Measurements from ENCODE around the gene ZDHHC8. TPM values are rescaled to one million over a fixed set of nuclear protein-coding genes. Genes with fewer than 3 reads are reported as not detected.

The ZDHHC8 gene
- polyA plus RNA-seq, 4 donors: 3.8 to 33.5 (median 14.3) TPM

GRCh38 chr22:20147237-20147988 is 15.8 kb downstream of the ZDHHC8 start:
- H3K27me3 ChIP-seq (ENCODE audit: control insufficient read depth in 3 of 3, insufficient read depth in 3 of 3, low read length in 3 of 3): no peaks in the 10 kb centered on the region
- H3K36me3 ChIP-seq (ENCODE audit: control insufficient read depth in 3 of 3, insufficient read depth in 2 of 3, low read depth in 1 of 3, low read length in 3 of 3): peaks cover 0 to 35% (median 4%) of the 10 kb centered on the region in 3 donors
- peak overlapping the region in 1 of 3 donors; percentile 42 for H3K27ac ChIP-seq (ENCODE audit: low read depth in 1 of 3, low read length in 2 of 3)
- WGBS, 3 donors: 55 to 64% (median 59%) methylated on average over 13 to 14 of the region's 14 CpGs
- DNase-seq (peak; percentile 33 to 74), FAIRE-seq (no peak)
- H3K9me3 ChIP-seq (ENCODE audit: control insufficient read depth in 2 of 2, insufficient read depth in 1 of 2, low read depth in 1 of 2, low read length in 1 of 2): no peaks in the 10 kb centered on the region
- H3K4me1 ChIP-seq (ENCODE audit: control insufficient read depth in 3 of 3, insufficient read depth in 2 of 3, low read depth in 1 of 3, low read length in 2 of 3): peaks cover 0 to 15% (median 4%) of the 10 kb centered on the region in 3 donors
- H3K4me3 ChIP-seq (ENCODE audit: low read depth in 1 of 3, low read length in 3 of 3): no peak overlapping the region

DNA sequence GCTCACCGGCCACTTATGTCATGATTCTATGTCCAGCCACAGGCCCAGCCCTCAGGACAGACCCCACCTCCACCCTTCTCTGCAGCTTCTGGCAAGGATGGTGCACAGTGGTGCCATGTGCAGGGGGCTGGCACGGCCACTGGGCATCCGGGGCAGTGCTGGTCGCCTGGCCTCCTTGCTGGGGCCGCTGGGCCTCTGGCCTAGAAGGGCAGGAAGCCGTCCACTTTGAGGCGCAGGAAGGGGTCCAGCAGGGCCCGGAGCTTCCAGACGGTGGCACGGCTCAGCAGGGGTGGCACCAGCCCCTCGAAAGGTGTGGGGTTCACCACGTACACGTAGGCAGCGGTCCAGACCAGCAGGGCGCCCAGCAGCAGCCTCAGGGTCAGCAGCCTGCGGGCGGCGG is 16.8 kb downstream of the ZDHHC8 start:
- Histone ChIP-seq H3K36me3 (ENCODE audit: control insufficient read depth in 3 of 3, insufficient read depth in 2 of 3, low read depth in 1 of 3, low read length in 3 of 3) (peaks cover 0 to 26% (median 4%) of the 10 kb centered on the region in 3 donors), H3K9me3 (ENCODE audit: control insufficient read depth in 2 of 2, insufficient read depth in 1 of 2, low read depth in 1 of 2, low read length in 1 of 2) (no peaks in the 10 kb centered on the region), H3K27ac (ENCODE audit: low read depth in 1 of 3, low read length in 2 of 3) (no peak overlapping the region), H3K4me3 (ENCODE audit: low read depth in 1 of 3, low read length in 3 of 3) (no peak overlapping the region), H3K27me3 (ENCODE audit: control insufficient read depth in 3 of 3, insufficient read depth in 3 of 3, low read length in 3 of 3) (no peaks in the 10 kb centered on the region), H3K4me1 (ENCODE audit: control insufficient read depth in 3 of 3, insufficient read depth in 2 of 3, low read depth in 1 of 3, low read length in 2 of 3) (peaks cover 0 to 15% (median 4%) of the 10 kb centered on the region in 3 donors)
- WGBS, 3 donors: 85 to 91% (median 89%) methylated on average over 14 to 18 of the region's 18 CpGs
- FAIRE-seq (no peak), DNase-seq (no peak)

GRCh38 chr22:20149257-20150250 is 17.9 kb downstream of the ZDHHC8 start:
- DNase-seq (no peak), FAIRE-seq (no peak)
- Histone ChIP-seq H3K9me3 (ENCODE audit: control insufficient read depth in 2 of 2, insufficient read depth in 1 of 2, low read depth in 1 of 2, low read length in 1 of 2) (no peaks in the 10 kb centered on the region), H3K27ac (ENCODE audit: low read depth in 1 of 3, low read length in 2 of 3) (no peak overlapping the region), H3K4me3 (ENCODE audit: low read depth in 1 of 3, low read length in 3 of 3) (no peak overlapping the region), H3K36me3 (ENCODE audit: control insufficient read depth in 3 of 3, insufficient read depth in 2 of 3, low read depth in 1 of 3, low read length in 3 of 3) (peaks cover 0 to 16% (median 0%) of the 10 kb centered on the region in 3 donors), H3K27me3 (ENCODE audit: control insufficient read depth in 3 of 3, insufficient read depth in 3 of 3, low read length in 3 of 3) (no peaks in the 10 kb centered on the region), H3K4me1 (ENCODE audit: control insufficient read depth in 3 of 3, insufficient read depth in 2 of 3, low read depth in 1 of 3, low read length in 2 of 3) (peaks cover 0 to 15% (median 4%) of the 10 kb centered on the region in 3 donors)
- WGBS, 3 donors: 40 to 63% (median 51%) methylated on average over 19 to 32 of the region's 32 CpGs

GRCh38 chr22:20150381-20151275 is 19.0 kb downstream of the ZDHHC8 start, which contains the start of gene CCDC188:
CCDC188 (minus strand) TSS chr22:20151055; CDS start chr22:20150986, 69 bp downstream.
- DNase-seq (no peak), FAIRE-seq (no peak)
- Histone ChIP-seq H3K36me3 (ENCODE audit: control insufficient read depth in 3 of 3, insufficient read depth in 2 of 3, low read depth in 1 of 3, low read length in 3 of 3) (peaks cover 0 to 9% (median 0%) of the 10 kb centered on the region in 3 donors), H3K27me3 (ENCODE audit: control insufficient read depth in 3 of 3, insufficient read depth in 3 of 3, low read length in 3 of 3) (peaks cover 0 to 1% (median 0%) of the 10 kb centered on the region in 3 donors), H3K4me1 (ENCODE audit: control insufficient read depth in 3 of 3, insufficient read depth in 2 of 3, low read depth in 1 of 3, low read length in 2 of 3) (peaks cover 0 to 15% (median 4%) of the 10 kb centered on the region in 3 donors), H3K9me3 (ENCODE audit: control insufficient read depth in 2 of 2, insufficient read depth in 1 of 2, low read depth in 1 of 2, low read length in 1 of 2) (no peaks in the 10 kb centered on the region), H3K4me3 (ENCODE audit: low read depth in 1 of 3, low read length in 3 of 3) (no peak within 1 kb of the TSS), H3K27ac (ENCODE audit: low read depth in 1 of 3, low read length in 2 of 3) (no peak within 1 kb of the TSS)
- 63 to 77% (median 67%) methylated on average over 7 to 14 of the region's 14 CpGs for WGBS, 3 donors

DNA sequence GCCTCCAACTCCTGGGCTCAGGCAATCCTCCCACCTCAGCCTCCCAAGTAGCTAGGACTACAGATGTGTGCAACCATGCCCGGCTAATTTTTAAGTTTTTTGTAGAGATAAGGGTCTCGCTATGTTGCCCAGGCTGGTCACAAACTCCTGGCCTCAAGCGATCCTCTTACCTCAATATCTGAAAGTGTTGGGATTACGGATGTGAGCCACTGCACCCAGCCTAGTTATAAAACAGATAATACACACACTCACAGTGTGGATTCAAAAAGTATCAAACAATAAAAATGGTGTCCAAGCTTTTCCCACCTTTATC is 19.6 kb downstream of the ZDHHC8 start:
- FAIRE-seq (no peak), DNase-seq (no peak)
- WGBS, 3 donors: 82 to 90% (median 90%) methylated on average over 4 of the region's 4 CpGs

DNA sequence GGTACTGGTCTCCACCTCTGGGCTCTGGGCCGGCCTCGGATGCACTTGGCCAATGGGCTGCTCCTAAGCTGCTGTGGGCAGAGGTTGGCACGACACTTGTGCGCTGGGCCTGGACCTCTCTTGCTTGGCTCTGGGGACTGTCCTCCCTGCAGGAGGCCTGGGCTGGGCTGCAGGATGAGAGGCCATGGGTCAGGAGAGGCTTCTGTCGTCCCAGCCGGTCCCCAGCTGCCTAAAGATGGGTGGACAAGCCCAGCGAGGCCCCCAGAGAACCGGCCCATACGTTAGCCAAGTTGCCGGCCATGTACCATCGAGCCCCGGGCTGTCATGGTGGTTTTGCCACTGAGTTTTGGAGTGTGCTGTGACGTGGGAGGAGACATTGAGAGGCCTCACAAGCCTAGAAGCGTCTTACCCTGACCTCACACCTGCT is 20.9 kb downstream of the ZDHHC8 start:
- no peak for DNase-seq
- H3K36me3 ChIP-seq (ENCODE audit: control insufficient read depth in 3 of 3, insufficient read depth in 2 of 3, low read depth in 1 of 3, low read length in 3 of 3): peaks cover 0 to 3% (median 0%) of the 10 kb centered on the region in 3 donors
- no peak overlapping the region for H3K27ac ChIP-seq (ENCODE audit: low read depth in 1 of 3, low read length in 2 of 3)
- peaks cover 0 to 9% (median 0%) of the 10 kb centered on the region in 3 donors for H3K4me1 ChIP-seq (ENCODE audit: control insufficient read depth in 3 of 3, insufficient read depth in 2 of 3, low read depth in 1 of 3, low read length in 2 of 3)
- WGBS, 3 donors: 74 to 83% (median 76%) methylated on average over 14 of the region's 14 CpGs
- no peak for FAIRE-seq
- peaks cover 0 to 4% (median 0%) of the 10 kb centered on the region in 3 donors for H3K27me3 ChIP-seq (ENCODE audit: control insufficient read depth in 3 of 3, insufficient read depth in 3 of 3, low read length in 3 of 3)
- no peaks in the 10 kb centered on the region for H3K9me3 ChIP-seq (ENCODE audit: control insufficient read depth in 2 of 2, insufficient read depth in 1 of 2, low read depth in 1 of 2, low read length in 1 of 2)
- no peak overlapping the region for H3K4me3 ChIP-seq (ENCODE audit: low read depth in 1 of 3, low read length in 3 of 3)

More for the DNA sequence above, 19.6 kb downstream of the ZDHHC8 start:
- Histone ChIP-seq H3K36me3 (ENCODE audit: control insufficient read depth in 3 of 3, insufficient read depth in 2 of 3, low read depth in 1 of 3, low read length in 3 of 3) (peaks cover 0 to 6% (median 0%) of the 10 kb centered on the region in 3 donors), H3K4me3 (ENCODE audit: low read depth in 1 of 3, low read length in 3 of 3) (no peak overlapping the region), H3K27me3 (ENCODE audit: control insufficient read depth in 3 of 3, insufficient read depth in 3 of 3, low read length in 3 of 3) (peaks cover 0 to 4% (median 0%) of the 10 kb centered on the region in 3 donors), H3K9me3 (ENCODE audit: control insufficient read depth in 2 of 2, insufficient read depth in 1 of 2, low read depth in 1 of 2, low read length in 1 of 2) (no peaks in the 10 kb centered on the region), H3K27ac (ENCODE audit: low read depth in 1 of 3, low read length in 2 of 3) (no peak overlapping the region), H3K4me1 (ENCODE audit: control insufficient read depth in 3 of 3, insufficient read depth in 2 of 3, low read depth in 1 of 3, low read length in 2 of 3) (peaks cover 0 to 15% (median 4%) of the 10 kb centered on the region in 3 donors)

DNA sequence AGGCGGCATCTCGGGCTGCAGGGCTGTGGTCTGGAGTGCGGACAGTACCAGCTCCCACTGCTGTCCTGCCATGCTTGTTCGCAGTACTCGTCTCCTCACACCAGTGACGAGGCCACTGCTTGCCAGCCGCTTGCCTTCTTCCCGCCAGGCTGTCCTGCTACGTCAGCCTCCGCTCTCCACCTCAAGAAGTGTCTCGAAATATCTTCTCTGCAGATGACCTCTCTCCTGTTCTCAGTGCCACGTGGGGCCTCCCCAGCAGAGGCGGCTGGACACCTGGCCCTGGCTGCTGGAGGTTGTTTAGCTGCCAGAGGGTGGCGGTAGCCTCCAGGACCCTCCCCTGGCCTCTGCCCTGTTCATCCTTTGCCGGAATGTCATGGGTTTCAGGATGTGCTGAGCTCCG is 22.3 kb downstream of the ZDHHC8 start:
- Histone ChIP-seq H3K27me3 (ENCODE audit: control insufficient read depth in 3 of 3, insufficient read depth in 3 of 3, low read length in 3 of 3) (peaks cover 0 to 4% (median 0%) of the 10 kb centered on the region in 3 donors), H3K4me1 (ENCODE audit: control insufficient read depth in 3 of 3, insufficient read depth in 2 of 3, low read depth in 1 of 3, low read length in 2 of 3) (peaks cover 0 to 5% (median 0%) of the 10 kb centered on the region in 3 donors), H3K4me3 (ENCODE audit: low read depth in 1 of 3, low read length in 3 of 3) (no peak overlapping the region), H3K27ac (ENCODE audit: low read depth in 1 of 3, low read length in 2 of 3) (no peak overlapping the region), H3K36me3 (ENCODE audit: control insufficient read depth in 3 of 3, insufficient read depth in 2 of 3, low read depth in 1 of 3, low read length in 3 of 3) (no peaks in the 10 kb centered on the region), H3K9me3 (ENCODE audit: control insufficient read depth in 2 of 2, insufficient read depth in 1 of 2, low read depth in 1 of 2, low read length in 1 of 2) (no peaks in the 10 kb centered on the region)
- FAIRE-seq (no peak), DNase-seq (no peak)
- WGBS, 3 donors: 67 to 71% (median 71%) methylated on average over 16 of the region's 16 CpGs

All from small intestine (tissue), 7 donors.